Measurements from ENCODE around the gene ANKRD44. TPM values are rescaled to one million over a fixed set of nuclear protein-coding genes. Genes with fewer than 3 reads are reported as not detected.

ANKRD44 gene
- total and polyA plus RNA-seq, 2 of the 8 experiments (the other 6 are each of a cell fraction or from before 2014, with no cell fraction given), result 1.2 to 1.3 TPM

DNA sequence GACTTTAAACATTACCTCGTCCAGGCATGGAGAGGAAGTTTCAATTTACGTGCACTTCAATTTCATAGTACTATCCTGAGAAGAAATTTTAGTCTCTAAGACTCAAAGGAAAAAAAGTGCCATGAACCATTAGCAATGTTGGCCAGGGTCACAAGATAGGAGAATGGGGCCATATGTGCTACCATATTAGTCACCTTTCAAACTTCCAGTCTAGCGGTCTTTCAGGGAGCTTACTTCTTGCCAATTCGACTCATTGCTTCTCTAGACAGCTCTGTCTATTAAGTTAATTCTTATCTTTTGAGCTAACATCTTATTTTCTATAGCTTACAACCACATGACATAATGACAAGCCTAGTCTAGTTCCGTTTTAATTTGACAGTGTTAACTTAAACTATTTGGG, 129.1 kb downstream of the ANKRD44 start:
- H3K9me3 ChIP-seq (ENCODE audit: insufficient read depth in 2 of 2, low read depth in 1 of 2, low read length in 1 of 2), result no peaks in the 10 kb centered on the region
- ChIA-PET CTCF (ENCODE audit: partially characterized antibody) (interaction anchor here (1.0 to 3.7 kb wide), 7 partner anchors 9 to 127 kb away, joined by 3 to 26 read pairs (median 4); no protein-coding TSS in a partner anchor), POLR2A (ENCODE audit: partially characterized antibody) (no interaction called here)
- no peak overlapping the region for H3K4me2 ChIP-seq (ENCODE audit: insufficient read depth in 1 of 2, low read depth in 2 of 2, low read length in 2 of 2)
- no peaks in the 10 kb centered on the region for H3K79me1 ChIP-seq (ENCODE audit: low read depth, low read length)
- H4K5ac ChIP-seq (ENCODE audit: insufficient read length, low read depth, low read length), result no peak overlapping the region
- no peak overlapping the region for H3K56ac ChIP-seq (replicated peaks; ENCODE audit: insufficient read length, low read depth, low read length)
- H2AFZ ChIP-seq (ENCODE audit: low read length), result no peak overlapping the region
- no peak overlapping the region for H3K14ac ChIP-seq (ENCODE audit: insufficient read length)
- no peak for TF ChIP-seq POLR2AphosphoS5 (IDR thresholded peaks at IDR 0.05; ENCODE audit: low read depth, low read length)
- H3K18ac ChIP-seq (ENCODE audit: extremely low read depth, low read length), result no peak overlapping the region
- no peak overlapping the region for H2BK120ac ChIP-seq (replicated peaks; ENCODE audit: low read depth, low read length)
- H4K8ac ChIP-seq (ENCODE audit: extremely low read depth, insufficient read depth, low read length), result no peak overlapping the region
- H3K36me3 ChIP-seq (ENCODE audit: control insufficient read depth in 2 of 4, insufficient read depth in 4 of 4, low read length in 3 of 4), result no peaks in the 10 kb centered on the region
- no peaks in the 10 kb centered on the region for H3K27me3 ChIP-seq (replicated peaks in 1 of 4; ENCODE audit: control insufficient read depth in 3 of 4, extremely low read depth in 1 of 4, insufficient read depth in 3 of 4, low read length in 3 of 4)
- no peak overlapping the region for H3K4me3 ChIP-seq (ENCODE audit: extremely low read depth in 1 of 4, insufficient read depth in 2 of 4, low read depth in 3 of 4, low read length in 4 of 4)
- H3K27ac ChIP-seq (ENCODE audit: low read depth, low read length), result no peak overlapping the region
- no peaks in the 10 kb centered on the region for H3K4me1 ChIP-seq (replicated peaks in 1 of 4; ENCODE audit: control insufficient read depth in 3 of 4, insufficient read depth in 4 of 4, low read length in 3 of 4)
- H4K20me1 ChIP-seq (replicated peaks in 1 of 2; ENCODE audit: control insufficient read depth in 1 of 2, insufficient read depth in 2 of 2, low read length in 2 of 2), result no peaks in the 10 kb centered on the region
- H3K23ac ChIP-seq (ENCODE audit: insufficient read length), result no peak overlapping the region
- no peak overlapping the region for H4K91ac ChIP-seq (replicated peaks; ENCODE audit: insufficient read length, low read length)
- no peak overlapping the region for H2BK12ac ChIP-seq (ENCODE audit: low read depth, low read length)
- no peaks in the 10 kb centered on the region for H3K23me2 ChIP-seq (ENCODE audit: low read depth, low read length)
- no peak overlapping the region for H3K4ac ChIP-seq (replicated peaks; ENCODE audit: insufficient read length, low read depth, low read length)
- FAIRE-seq (no peak), DNase-seq (ENCODE audit: low read depth in 1 of 2, low spot score in 2 of 2) (no peak)
- no peak overlapping the region for H2BK15ac ChIP-seq (ENCODE audit: low read length)
- no peak overlapping the region for H2BK5ac ChIP-seq (ENCODE audit: low read depth, low read length)
- H2BK20ac ChIP-seq (ENCODE audit: low read length), result no peak overlapping the region
- H2AK5ac ChIP-seq (ENCODE audit: low read depth, low read length), result no peak overlapping the region
- WGBS, 2 experiments (ENCODE audit: extremely low coverage in 1 of 2, insufficient coverage in 1 of 2, insufficient read length in 1 of 2, insufficient replicate concordance in 2 of 2, low coverage in 1 of 2, low lambda C conversion rate in 2 of 2, missing lambda C conversion rate in 1 of 2), result 69% methylated on average over 5 of the region's 5 CpGs; no CpG with 5 or more reads in 1 of the 2 experiments
- H3K9ac ChIP-seq (replicated peaks in 1 of 4; ENCODE audit: extremely low read depth in 1 of 4, low read depth in 3 of 4, low read length in 3 of 4), result no peak overlapping the region
- H3K79me2 ChIP-seq (ENCODE audit: control insufficient read depth in 1 of 2, insufficient read depth in 2 of 2, low read length in 2 of 2), result no peaks in the 10 kb centered on the region

Data from H1 (cell line).